GM15510 (cell line): ENCODE measurements around the gene CCDC73.
A peak's percentile ranks its signal among the peaks of the same experiment; 100 is the strongest.

Experiments used
- POLR2A ChIP-seq: IDR thresholded peaks from 3 replicates; pipeline ENCODE4 v1.6.1; 2011; ENCODE audit warnings: borderline replicate concordance; ENCODE audit not compliant: insufficient read length; ENCODE audit errors: extremely low read depth

The CCDC73 gene

DNA sequence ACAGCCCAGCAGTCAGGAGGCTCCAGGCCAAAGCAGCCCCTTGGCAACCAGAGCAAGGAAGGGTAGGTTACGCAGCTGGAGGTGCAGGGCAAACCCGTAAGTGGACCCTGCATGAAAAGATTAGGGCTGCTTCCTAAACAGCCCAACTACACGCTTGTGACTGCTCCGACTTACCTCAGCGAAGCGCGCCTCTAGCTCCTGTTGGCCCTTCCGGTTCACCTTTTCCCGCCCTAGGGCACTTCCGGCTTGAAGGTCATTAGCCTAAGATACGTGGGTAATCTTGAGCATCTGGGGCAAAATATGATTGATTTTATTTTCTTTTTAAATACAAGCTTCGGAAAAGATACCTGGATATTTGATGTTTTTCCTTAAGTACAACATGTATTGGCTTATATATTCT lies at the start of gene CCDC73:
Gene CCDC73, minus strand, starts transcription at position 224 of the 400 bp plus-strand sequence. CDS start 34,419 bp downstream, outside the sequence.
- no peak for TF ChIP-seq POLR2A

GRCh38 chr11:32843544-32843943 lies 49.1 kb upstream of the CCDC73 start:
- no peak for TF ChIP-seq POLR2A

DNA sequence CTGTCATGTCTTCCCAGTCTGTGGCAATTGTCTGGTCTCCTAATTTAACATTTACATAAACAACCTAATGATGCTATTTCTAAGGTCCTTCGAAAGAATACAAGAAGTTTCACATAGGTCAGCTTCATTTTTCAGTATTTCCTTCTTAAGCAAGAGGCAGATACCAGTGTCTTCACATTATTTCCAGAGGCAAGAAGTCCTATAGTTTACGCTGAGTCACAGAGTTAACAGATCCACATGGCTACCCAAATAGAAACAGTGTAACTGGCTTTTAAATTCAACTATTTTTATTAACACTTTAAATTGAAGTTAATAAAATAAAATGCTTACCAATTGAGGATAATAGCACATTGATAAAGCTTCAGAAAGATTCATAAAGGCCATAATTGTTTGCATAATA lies 46.1 kb upstream of the CCDC73 start:
- TF ChIP-seq POLR2A, result no peak

- no peak for TF ChIP-seq POLR2A
Observed at GRCh38 chr11:32839308-32839707, 44.8 kb upstream of the CCDC73 start.

DNA sequence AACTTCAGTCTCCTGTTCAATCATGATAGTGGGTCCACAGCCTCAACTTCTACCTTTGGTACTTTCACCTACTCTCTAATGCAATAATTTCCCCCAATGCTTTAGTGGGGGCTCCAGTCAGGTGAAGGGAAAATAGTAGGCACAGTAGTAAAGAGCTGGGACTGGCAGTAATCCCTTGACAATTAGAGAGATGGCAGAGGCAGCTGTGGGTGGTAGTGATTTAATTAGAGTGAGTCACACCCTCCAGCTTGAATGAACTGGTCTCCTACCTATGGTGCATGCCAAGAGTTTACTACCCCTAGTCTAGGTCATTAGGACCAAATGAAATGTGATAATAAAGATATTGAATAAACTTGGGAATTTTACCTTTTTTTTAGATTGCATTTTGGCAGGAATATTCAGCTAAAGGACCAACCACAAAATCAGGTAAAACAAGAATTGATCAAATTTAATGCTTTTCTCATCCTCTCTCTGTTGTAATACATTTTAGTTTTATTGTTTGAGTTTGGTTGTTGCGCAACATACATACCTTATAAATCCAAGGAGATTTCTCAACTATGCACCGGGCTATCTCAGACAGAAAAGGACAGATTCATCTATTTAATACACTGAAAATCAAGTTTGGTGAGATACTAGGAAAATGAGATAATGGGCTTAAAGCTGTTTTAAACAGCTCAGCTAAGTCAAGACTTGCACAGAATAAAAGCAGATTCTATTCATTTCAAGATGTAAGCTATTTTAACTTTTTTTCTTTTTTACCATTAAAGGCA lies 44.2 kb upstream of the CCDC73 start:
- no peak for TF ChIP-seq POLR2A

DNA sequence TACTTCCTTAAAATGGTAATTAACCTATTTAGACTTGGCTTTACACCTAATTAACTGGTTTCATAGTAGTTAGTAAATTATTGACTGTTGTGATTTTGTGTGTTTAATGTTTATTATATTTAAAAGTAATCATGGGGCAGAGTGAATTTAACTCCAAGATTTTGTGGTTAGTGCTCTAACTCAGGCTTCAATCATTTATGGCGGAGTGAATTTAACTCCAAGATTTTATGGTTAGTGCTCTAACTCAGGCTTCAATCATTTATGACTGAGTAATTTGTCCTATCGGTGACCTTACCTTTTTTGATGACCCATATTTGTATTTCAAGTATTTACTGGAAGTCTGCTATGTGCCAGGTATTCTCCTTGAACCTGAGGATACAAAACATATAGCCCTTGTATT lies 42.5 kb upstream of the CCDC73 start:
- no peak for TF ChIP-seq POLR2A

DNA sequence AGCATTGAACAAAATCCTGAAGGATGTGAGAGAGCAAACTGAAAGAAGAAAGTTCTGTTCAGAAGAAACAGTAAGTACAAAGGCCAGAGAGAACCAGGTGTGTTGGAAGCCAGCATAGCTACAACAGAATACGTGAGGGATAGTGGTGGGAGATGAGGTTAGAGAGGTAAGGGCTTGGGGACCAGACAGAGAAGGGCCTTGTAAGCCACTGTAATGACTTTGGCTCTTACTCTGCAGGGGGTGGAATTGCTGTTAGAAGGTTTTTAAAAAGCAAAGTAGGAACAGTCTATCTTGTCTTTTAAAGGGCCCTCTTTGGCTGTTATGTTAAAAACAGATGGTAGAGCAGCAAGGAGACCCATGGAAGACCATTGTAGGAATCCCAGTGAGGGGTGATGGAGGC lies 39.5 kb upstream of the CCDC73 start:
- no peak for TF ChIP-seq POLR2A

- TF ChIP-seq POLR2A, result no peak
Observed at GRCh38 chr11:32831221-32831620, 36.8 kb upstream of the CCDC73 start.

DNA sequence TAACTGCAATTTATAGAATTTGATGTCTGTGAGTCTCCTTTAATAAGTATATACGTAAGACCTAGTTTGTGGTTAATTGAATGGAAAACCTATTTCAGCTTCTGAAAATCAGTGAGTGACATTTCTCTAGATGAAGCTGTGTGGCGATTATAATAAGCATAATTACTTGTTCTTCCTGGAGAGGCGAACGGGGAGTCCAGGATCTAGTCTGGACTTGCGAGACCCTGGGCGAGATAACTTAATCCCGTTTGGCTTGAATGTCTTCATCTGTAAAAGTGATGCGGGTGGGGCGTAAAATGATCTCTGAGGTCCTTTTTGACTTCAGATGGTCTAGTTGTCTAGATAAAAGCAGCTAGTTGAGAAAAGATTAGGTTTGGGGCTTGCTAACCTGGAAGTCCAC lies 36.3 kb upstream of the CCDC73 start:
- TF ChIP-seq POLR2A, result no peak

DNA sequence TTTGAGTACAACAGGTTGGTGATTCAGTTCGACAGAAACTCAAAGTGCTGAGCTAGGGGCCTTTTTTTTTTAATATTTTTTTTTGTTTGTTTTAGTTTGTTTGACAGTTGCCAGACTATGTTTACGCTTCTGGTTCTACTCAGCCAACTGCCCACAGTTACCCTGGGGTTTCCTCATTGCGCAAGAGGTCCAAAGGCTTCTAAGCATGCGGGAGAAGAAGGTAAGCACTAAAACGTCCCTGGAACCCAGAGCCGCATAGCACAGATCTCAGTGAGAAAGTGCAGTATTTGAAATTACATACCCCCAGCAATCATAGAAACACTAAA lies 35.9 kb upstream of the CCDC73 start:
- no peak for TF ChIP-seq POLR2A

GRCh38 chr11:32829680-32830412 lies 35.4 kb upstream of the CCDC73 start, which contains the start of gene PRRG4:
PRRG4 (plus strand) TSS chr11:32829927; CDS start chr11:32830530, 603 bp downstream.
- TF ChIP-seq POLR2A, result peak; percentile 74

- no peak for TF ChIP-seq POLR2A
Observed at GRCh38 chr11:32829157-32829679, 34.8 kb upstream of the CCDC73 start.

DNA sequence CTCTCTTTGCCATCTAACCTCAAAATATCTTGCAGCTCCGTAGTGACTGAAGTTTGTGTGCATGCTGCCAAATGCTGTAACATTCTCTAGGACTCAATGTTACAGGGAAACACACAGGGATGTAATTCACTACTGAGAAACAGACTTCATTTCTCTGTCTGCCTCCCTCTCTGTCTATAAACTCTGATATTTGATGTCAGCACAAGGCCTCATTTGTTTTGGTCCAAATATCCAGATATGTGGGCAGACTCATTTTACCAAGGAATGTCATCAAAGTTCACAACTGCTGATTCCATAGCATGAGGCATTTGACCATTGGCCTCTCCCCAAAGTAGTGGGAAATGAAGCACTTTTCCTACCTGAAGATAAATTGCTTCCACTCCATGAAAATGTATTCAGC lies 32.8 kb upstream of the CCDC73 start:
- no peak for TF ChIP-seq POLR2A

DNA sequence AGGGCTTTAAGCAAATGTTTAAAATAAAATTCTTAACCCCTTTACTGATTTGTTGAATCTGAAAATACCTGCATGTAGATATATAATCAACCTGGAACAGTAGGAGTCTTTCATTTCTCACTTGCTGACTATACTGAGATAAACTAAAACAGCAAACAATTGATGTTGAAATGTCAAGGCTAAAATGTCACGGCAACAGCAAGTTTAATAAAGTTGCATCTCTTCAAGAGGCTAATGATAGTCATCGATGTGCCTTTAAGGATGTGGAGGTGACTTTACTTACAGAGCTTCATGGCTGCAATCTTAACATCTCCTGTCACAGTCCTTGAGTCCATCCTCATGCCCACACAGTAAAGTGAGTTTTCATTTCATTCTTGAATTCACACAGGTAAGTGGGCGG lies 31.7 kb upstream of the CCDC73 start:
- TF ChIP-seq POLR2A, result no peak

- no peak for TF ChIP-seq POLR2A
Observed at GRCh38 chr11:32821917-32822560, 27.6 kb upstream of the CCDC73 start.

GRCh38 chr11:32821517-32821916 lies 27.1 kb upstream of the CCDC73 start:
- TF ChIP-seq POLR2A, result no peak

DNA sequence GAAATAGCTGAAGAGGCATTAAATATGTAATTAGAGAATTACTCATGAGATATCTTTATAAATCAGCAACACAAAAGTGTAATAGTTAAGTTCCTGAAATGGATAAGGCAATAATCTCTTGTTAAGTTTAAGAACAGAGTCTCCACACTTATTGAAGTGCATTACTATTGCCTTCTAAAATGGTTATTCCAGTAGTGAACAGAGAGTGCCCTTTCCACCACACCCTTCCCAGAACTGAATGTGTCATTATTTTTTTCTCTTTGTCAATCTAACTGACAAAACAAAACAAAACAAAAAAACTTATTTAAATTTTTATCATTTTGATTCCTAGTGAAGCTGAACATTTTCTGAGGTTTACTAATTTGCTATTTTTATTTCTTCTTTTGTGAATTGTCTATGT lies 26.0 kb upstream of the CCDC73 start:
- no peak for TF ChIP-seq POLR2A
